ENCODE data around the gene CDK4.

The CDK4 gene

GRCh38 chr12:57738661-57739237 lies 13.4 kb downstream of the CDK4 start, which contains the start of gene AGAP2:
TSS of gene AGAP2 (minus strand) at chr12:57738742. CDS start at chr12:57738246, 496 bp downstream.
- DNase-seq (ENCODE audit: low read depth), result no peak

GRCh38 chr12:57737467-57738460 lies 14.3 kb downstream of the CDK4 start:
- no peak for DNase-seq (ENCODE audit: low read depth)

GRCh38 chr12:57736741-57737466 lies 15.2 kb downstream of the CDK4 start:
- no peak for DNase-seq (ENCODE audit: low read depth)

GRCh38 chr12:57735952-57736740 lies 16.0 kb downstream of the CDK4 start:
- no peak for DNase-seq (ENCODE audit: low read depth)

- no peak for DNase-seq (ENCODE audit: low read depth)
Measured at GRCh38 chr12:57735198-57735855, 16.8 kb downstream of the CDK4 start.

GRCh38 chr12:57734591-57734990 lies 17.5 kb downstream of the CDK4 start:
- DNase-seq (ENCODE audit: low read depth), result no peak

GRCh38 chr12:57733928-57734327 lies 18.2 kb downstream of the CDK4 start:
- DNase-seq (ENCODE audit: low read depth), result no peak

GRCh38 chr12:57732726-57733593 lies 19.1 kb downstream of the CDK4 start:
- no peak for DNase-seq (ENCODE audit: low read depth)

- DNase-seq (ENCODE audit: low read depth), result no peak
Measured at GRCh38 chr12:57732270-57732669, 19.8 kb downstream of the CDK4 start.

GRCh38 chr12:57731411-57732080 lies 20.6 kb downstream of the CDK4 start:
- DNase-seq (ENCODE audit: low read depth), result no peak

- no peak for DNase-seq (ENCODE audit: low read depth)
Measured at GRCh38 chr12:57730336-57731067, 21.6 kb downstream of the CDK4 start.

GRCh38 chr12:57729321-57729844 lies 22.7 kb downstream of the CDK4 start:
- DNase-seq (ENCODE audit: low read depth), result no peak

- no peak for DNase-seq (ENCODE audit: low read depth)
Measured at GRCh38 chr12:57727758-57728395, 24.2 kb downstream of the CDK4 start.

GRCh38 chr12:57726884-57727757 lies 25.0 kb downstream of the CDK4 start:
- DNase-seq (ENCODE audit: low read depth), result no peak

GRCh38 chr12:57726151-57726883 lies 25.8 kb downstream of the CDK4 start:
- no peak for DNase-seq (ENCODE audit: low read depth)

- no peak for DNase-seq (ENCODE audit: low read depth)
Measured at GRCh38 chr12:57725851-57726150, 26.3 kb downstream of the CDK4 start.

Data from activated T-cell treated with anti-CD3 and anti-CD28 coated beads for 24 hours (primary cell).